ENCODE results near the gene SCN4B.

- TF ChIP-seq SIN3A (conservative IDR thresholded peaks at IDR 0.05 in 1 of 2, IDR thresholded peaks at IDR 0.05 in 1 of 2; ENCODE audit: low read depth in 1 of 2, low read length in 2 of 2) (no peak), TAF1 (IDR thresholded peaks at IDR 0.05; ENCODE audit: low read depth, low read length) (no peak), CTCF (IDR thresholded peaks at IDR 0.05; ENCODE audit: control extremely low read depth in 1 of 3, insufficient read depth in 1 of 3, low read depth in 1 of 3, low read length in 3 of 3) (no peak), POLR2A (IDR thresholded peaks at IDR 0.05; ENCODE audit: control extremely low read depth in 1 of 2, low read depth in 2 of 2, low read length in 2 of 2) (no peak), RAD21 (IDR thresholded peaks at IDR 0.05 in 1 of 2, conservative IDR thresholded peaks at IDR 0.05 in 1 of 2; ENCODE audit: low read depth in 2 of 2, low read length in 2 of 2) (no peak), YY1 (IDR thresholded peaks at IDR 0.05; ENCODE audit: low read depth, low read length) (no peak), ATF3 (IDR thresholded peaks at IDR 0.05; ENCODE audit: insufficient read depth, low read depth, low read length) (no peak)
Observed at GRCh38 chr11:118193910-118194566, 41.4 kb upstream of the SCN4B start.

All from H1 (cell line).